Measurements from ENCODE around the gene YES1.
"Not testable (repeated sequence)": the region's sequence is repeated elsewhere in the genome, so short reads cannot be mapped to it uniquely, and the experiment has no call there.

GRCh38 chr18:795383-795782, 16.7 kb downstream of the YES1 start:
- TF ChIP-seq CTCF (IDR thresholded peaks at IDR 0.05; ENCODE audit: low read depth, low read length, missing input control); RAD21 (IDR thresholded peaks at IDR 0.05); SP1 (IDR thresholded peaks at IDR 0.05); YY1 (IDR thresholded peaks at IDR 0.05); MAX (IDR thresholded peaks at IDR 0.05); JUND (IDR thresholded peaks at IDR 0.05); FOXA1 (IDR thresholded peaks at IDR 0.05); GABPA (IDR thresholded peaks at IDR 0.05 in 1 of 2, conservative IDR thresholded peaks at IDR 0.05 in 1 of 2): not testable (repeated sequence)
- TF ChIP-seq, protein P1, sequence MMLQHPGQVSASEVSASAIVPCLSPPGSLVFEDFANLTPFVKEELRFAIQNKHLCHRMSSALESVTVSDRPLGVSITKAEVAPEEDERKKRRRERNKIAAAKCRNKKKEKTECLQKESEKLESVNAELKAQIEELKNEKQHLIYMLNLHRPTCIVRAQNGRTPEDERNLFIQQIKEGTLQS (IDR thresholded peaks at IDR 0.05) = not testable (repeated sequence)
- TF ChIP-seq, protein P2, sequence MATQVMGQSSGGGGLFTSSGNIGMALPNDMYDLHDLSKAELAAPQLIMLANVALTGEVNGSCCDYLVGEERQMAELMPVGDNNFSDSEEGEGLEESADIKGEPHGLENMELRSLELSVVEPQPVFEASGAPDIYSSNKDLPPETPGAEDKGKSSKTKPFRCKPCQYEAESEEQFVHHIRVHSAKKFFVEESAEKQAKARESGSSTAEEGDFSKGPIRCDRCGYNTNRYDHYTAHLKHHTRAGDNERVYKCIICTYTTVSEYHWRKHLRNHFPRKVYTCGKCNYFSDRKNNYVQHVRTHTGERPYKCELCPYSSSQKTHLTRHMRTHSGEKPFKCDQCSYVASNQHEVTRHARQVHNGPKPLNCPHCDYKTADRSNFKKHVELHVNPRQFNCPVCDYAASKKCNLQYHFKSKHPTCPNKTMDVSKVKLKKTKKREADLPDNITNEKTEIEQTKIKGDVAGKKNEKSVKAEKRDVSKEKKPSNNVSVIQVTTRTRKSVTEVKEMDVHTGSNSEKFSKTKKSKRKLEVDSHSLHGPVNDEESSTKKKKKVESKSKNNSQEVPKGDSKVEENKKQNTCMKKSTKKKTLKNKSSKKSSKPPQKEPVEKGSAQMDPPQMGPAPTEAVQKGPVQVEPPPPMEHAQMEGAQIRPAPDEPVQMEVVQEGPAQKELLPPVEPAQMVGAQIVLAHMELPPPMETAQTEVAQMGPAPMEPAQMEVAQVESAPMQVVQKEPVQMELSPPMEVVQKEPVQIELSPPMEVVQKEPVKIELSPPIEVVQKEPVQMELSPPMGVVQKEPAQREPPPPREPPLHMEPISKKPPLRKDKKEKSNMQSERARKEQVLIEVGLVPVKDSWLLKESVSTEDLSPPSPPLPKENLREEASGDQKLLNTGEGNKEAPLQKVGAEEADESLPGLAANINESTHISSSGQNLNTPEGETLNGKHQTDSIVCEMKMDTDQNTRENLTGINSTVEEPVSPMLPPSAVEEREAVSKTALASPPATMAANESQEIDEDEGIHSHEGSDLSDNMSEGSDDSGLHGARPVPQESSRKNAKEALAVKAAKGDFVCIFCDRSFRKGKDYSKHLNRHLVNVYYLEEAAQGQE (IDR thresholded peaks at IDR 0.05) = not testable (repeated sequence)

All from liver (tissue), 3 donors.